Panc1 (cell line): Measurements from ENCODE around the gene LINC01488. TPM values are rescaled to one million over a fixed set of nuclear protein-coding genes. Genes with fewer than 3 reads are reported as not detected.

ENCODE experiments used
- ATAC-seq: fragments of 200-7000 bp; cut with Tn5 transposase; 2 replicates; pipeline ENCODE4 v1.9.1; 2020; ENCODE audit warnings: mild to moderate bottlenecking, moderate library complexity
- BruUV-seq: library from RNA; stranded (reverse); fragments of 400-500 nt; replicated peaks from 2 replicates; lab custom pipeline; 2021; lab: Mats Ljungman, UMichigan
- CTCF ChIA-PET: fragments of 300-600 bp; sonication (Branson Sonifier 250); formaldehyde crosslinking; loops from one replicate; lab custom pipeline; 2022; ENCODE audit warnings: antibody characterized with exemption; lab: Charles Lee
- POLR2A ChIA-PET: fragments of 300-600 bp; sonication (Branson Sonifier 250); formaldehyde crosslinking; loops from one replicate; lab custom pipeline; 2022; ENCODE audit warnings: antibody characterized with exemption; lab: Charles Lee
- DNase-seq: peaks from one replicate; pipeline ENCODE4 v3.0.0-alpha.2; 2010; ENCODE audit warnings: low read depth, low spot score
- H3K27ac ChIP-seq: 2 replicates; pipeline ENCODE4 v1.5.1; 2011; ENCODE audit warnings: mild to moderate bottlenecking, low read length, inconsistent platforms
- H3K27me3 ChIP-seq: fragments of 200-500 bp; sonication (Bioruptor generic); 2 replicates; pipeline ENCODE4 v1.6.0; 2014; ENCODE audit warnings: low read length, inconsistent platforms; ENCODE audit not compliant: control insufficient read depth, insufficient read depth
- H3K36me3 ChIP-seq: fragments of 200-500 bp; sonication (Bioruptor generic); 2 replicates; pipeline ENCODE4 v1.5.1; 2014; ENCODE audit warnings: inconsistent platforms, mild to moderate bottlenecking, low read length, moderate library complexity; ENCODE audit not compliant: control insufficient read depth, insufficient read depth
- H3K4me1 ChIP-seq: 2 replicates; pipeline ENCODE4 v1.5.1; 2011; ENCODE audit warnings: inconsistent platforms, mild to moderate bottlenecking, low read length, moderate library complexity; ENCODE audit not compliant: control insufficient read depth, insufficient read depth
- H3K4me3 ChIP-seq, 2 experiments: 2 replicates each; pipeline ENCODE4 v1.5.1; 2011 to 2012; ENCODE audit warnings: low read depth in 2 of 2, low read length in 2 of 2, mild to moderate bottlenecking in 2 of 2, inconsistent platforms in 1 of 2, moderate library complexity in 1 of 2
- H3K9me3 ChIP-seq: fragments of 200-500 bp; sonication (Bioruptor generic); 2 replicates; pipeline ENCODE4 v1.5.1; 2014; ENCODE audit warnings: low read depth, mild to moderate bottlenecking, inconsistent platforms, low read length, moderate library complexity; ENCODE audit not compliant: control insufficient read depth, insufficient read depth
- CTCF ChIP-seq: fragments of 450-650 bp; IDR thresholded peaks from 2 replicates; pipeline ENCODE4 v1.5.1; 2017; ENCODE audit warnings: mild to moderate bottlenecking
- POLR2AphosphoS5 ChIP-seq: IDR thresholded peaks from 2 replicates; pipeline ENCODE4 v1.6.1; 2012; ENCODE audit warnings: mild to moderate bottlenecking, low read depth, low read length, moderate library complexity
- REST ChIP-seq, 2 experiments: IDR thresholded peaks; 2 replicates each; pipeline ENCODE4 v1.6.1; 2011 to 2012; ENCODE audit warnings: low read depth in 2 of 2, control low read depth in 1 of 2, low read length in 1 of 2, mild to moderate bottlenecking in 1 of 2, moderate library complexity in 1 of 2; ENCODE audit not compliant: insufficient read depth in 1 of 2
- SIN3A ChIP-seq: IDR thresholded peaks from 2 replicates; pipeline ENCODE4 v1.6.1; 2012; ENCODE audit warnings: low read depth, mild to moderate bottlenecking, low read length, moderate library complexity, borderline replicate concordance; ENCODE audit not compliant: insufficient read depth
- TCF7L2 ChIP-seq: IDR thresholded peaks from 2 replicates; pipeline ENCODE4 v1.6.1; 2011; ENCODE audit warnings: mild to moderate bottlenecking, low read depth, low read length, inconsistent platforms
- in situ Hi-C: cut with HindIII; loops from 2 replicates; pipeline ENCODE4 v1.10.0; 2016; ENCODE audit warnings: low sequenced_read_pairs, low pct_unique_long_range_greater_than_20kb
- intact Hi-C: fragments of 100-400 bp; cut with micrococcal nuclease; formaldehyde crosslinking; loops from one replicate; pipeline ENCODE4 v1.10.0; 2022; ENCODE audit not compliant: unreplicated experiment
- total RNA-seq: library from RNA; stranded (reverse); gene quantifications from one replicate; pipeline ENCODE4 v1.2.1, GENCODE V29; 2021; ENCODE audit not compliant: unreplicated experiment

LINC01488 gene
- total RNA-seq, 1 experiment from 2014 or later = not detected

- intact Hi-C loops (no loop called here), in situ Hi-C loops (no loop called here)
- no peaks in the 10 kb centered on the region for H3K27me3 ChIP-seq
- ChIA-PET POLR2A (no interaction called here), CTCF (no interaction called here)
- no peaks in the 10 kb centered on the region for H3K36me3 ChIP-seq
- no peak for TF ChIP-seq TCF7L2
- TF ChIP-seq REST (IDR thresholded peaks at IDR 0.05; ENCODE audit: insufficient read depth in 1 of 2, low read depth in 2 of 2, low read length in 1 of 2) = no peak
- no peak for TF ChIP-seq CTCF
- TF ChIP-seq POLR2AphosphoS5 = no peak
- no peak for TF ChIP-seq SIN3A
- no peak overlapping the region for H3K27ac ChIP-seq
- no peaks in the 10 kb centered on the region for H3K4me1 ChIP-seq
- BruUV-seq = no TSS peak
- no peak for ATAC-seq
- no peaks in the 10 kb centered on the region for H3K9me3 ChIP-seq
- DNase-seq = no peak
- no peak overlapping the region for H3K4me3 ChIP-seq
Measured at GRCh38 chr11:69524291-69524882, 42.9 kb downstream of the LINC01488 start.

- TF ChIP-seq SIN3A = no peak
- no peak for TF ChIP-seq POLR2AphosphoS5
- no peak for TF ChIP-seq REST (IDR thresholded peaks at IDR 0.05; ENCODE audit: insufficient read depth in 1 of 2, low read depth in 2 of 2, low read length in 1 of 2)
- no peak for TF ChIP-seq TCF7L2
- no peak for TF ChIP-seq CTCF
- BruUV-seq = no TSS peak
- DNase-seq (no peak), ATAC-seq (no peak)
- CTCF ChIA-PET = no interaction called here
- Histone ChIP-seq H3K4me1 (no peaks in the 10 kb centered on the region), H3K4me3 (no peak overlapping the region), H3K27ac (no peak overlapping the region), H3K27me3 (no peaks in the 10 kb centered on the region), H3K36me3 (no peaks in the 10 kb centered on the region), H3K9me3 (no peaks in the 10 kb centered on the region)
- in situ Hi-C loops = no loop called here
- intact Hi-C loops = no loop called here
- POLR2A ChIA-PET = no interaction called here
Measured at GRCh38 chr11:69524991-69525411, 43.5 kb downstream of the LINC01488 start.
